Ishikawa (cell line): ENCODE measurements around the gene AAR2.

Source experiments
- CEBPB ChIP-seq: IDR thresholded peaks from 2 replicates; pipeline ENCODE4 v1.6.1; 2012
- CREB1 ChIP-seq: IDR thresholded peaks from 2 replicates; pipeline ENCODE4 v1.6.1; 2012; ENCODE audit warnings: low read depth
- EGR1 ChIP-seq: IDR thresholded peaks from 2 replicates; pipeline ENCODE4 v1.6.1; 2012
- EP300 ChIP-seq: IDR thresholded peaks from 2 replicates; pipeline ENCODE4 v1.6.1; 2012; ENCODE audit warnings: borderline replicate concordance
- FOXM1 ChIP-seq: IDR thresholded peaks from 2 replicates; pipeline ENCODE4 v1.6.1; 2012; ENCODE audit warnings: low read depth, borderline replicate concordance
- NFIC ChIP-seq: IDR thresholded peaks from 2 replicates; pipeline ENCODE4 v1.6.1; 2012
- RAD21 ChIP-seq: IDR thresholded peaks from 2 replicates; pipeline ENCODE4 v1.6.1; 2012; ENCODE audit warnings: low read depth
- REST ChIP-seq: IDR thresholded peaks from 2 replicates; pipeline ENCODE4 v1.6.1; 2012; ENCODE audit warnings: low read depth, mild to moderate bottlenecking
- TAF1 ChIP-seq: IDR thresholded peaks from 2 replicates; pipeline ENCODE4 v1.6.1; 2012; ENCODE audit warnings: low read depth, mild to moderate bottlenecking
- TCF12 ChIP-seq: IDR thresholded peaks from 2 replicates; pipeline ENCODE4 v1.6.1; 2012; ENCODE audit warnings: low read depth
- TEAD4 ChIP-seq: IDR thresholded peaks from 2 replicates; pipeline ENCODE4 v1.6.1; 2012
- YY1 ChIP-seq: IDR thresholded peaks from 2 replicates; pipeline ENCODE4 v1.6.1; 2012; ENCODE audit warnings: low read depth
- ZBTB7A ChIP-seq: IDR thresholded peaks from 2 replicates; pipeline ENCODE4 v1.6.1; 2012; ENCODE audit warnings: low read depth
- TF ChIP-seq, protein P1 (sequence below): IDR thresholded peaks from 2 replicates; pipeline ENCODE4 v1.6.1; 2012
- TF ChIP-seq, protein P2 (sequence below): IDR thresholded peaks from 2 replicates; pipeline ENCODE4 v1.6.1; 2012

The AAR2 gene

GRCh38 chr20:36238760-36239159 is 2.5 kb downstream of the AAR2 start:
- TF ChIP-seq NFIC = no peak
- no peak for TF ChIP-seq TAF1
- no peak for TF ChIP-seq CREB1
- no peak for TF ChIP-seq YY1
- no peak for TF ChIP-seq ZBTB7A
- no peak for TF ChIP-seq EGR1
- TF ChIP-seq EP300 = no peak
- no peak for TF ChIP-seq FOXM1
- TF ChIP-seq CEBPB = no peak
- TF ChIP-seq, protein P1, sequence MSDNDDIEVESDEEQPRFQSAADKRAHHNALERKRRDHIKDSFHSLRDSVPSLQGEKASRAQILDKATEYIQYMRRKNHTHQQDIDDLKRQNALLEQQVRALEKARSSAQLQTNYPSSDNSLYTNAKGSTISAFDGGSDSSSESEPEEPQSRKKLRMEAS = no peak
- no peak for TF ChIP-seq REST
- TF ChIP-seq TCF12 = no peak
- TF ChIP-seq RAD21 = no peak
- TF ChIP-seq, protein P2, sequence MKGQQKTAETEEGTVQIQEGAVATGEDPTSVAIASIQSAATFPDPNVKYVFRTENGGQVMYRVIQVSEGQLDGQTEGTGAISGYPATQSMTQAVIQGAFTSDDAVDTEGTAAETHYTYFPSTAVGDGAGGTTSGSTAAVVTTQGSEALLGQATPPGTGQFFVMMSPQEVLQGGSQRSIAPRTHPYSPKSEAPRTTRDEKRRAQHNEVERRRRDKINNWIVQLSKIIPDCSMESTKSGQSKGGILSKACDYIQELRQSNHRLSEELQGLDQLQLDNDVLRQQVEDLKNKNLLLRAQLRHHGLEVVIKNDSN = no peak
- TF ChIP-seq TEAD4 = no peak

- TF ChIP-seq TEAD4 (no peak), EP300 (no peak), TAF1 (no peak), RAD21 (no peak), TCF12 (no peak), EGR1 (no peak), NFIC (no peak), CREB1 (no peak), FOXM1 (no peak), REST (no peak), CEBPB (no peak), ZBTB7A (no peak), YY1 (no peak)
- TF ChIP-seq, protein P1 = no peak
- TF ChIP-seq, protein P2 = no peak
Measured at GRCh38 chr20:36240076-36240475, 3.8 kb downstream of the AAR2 start.

DNA sequence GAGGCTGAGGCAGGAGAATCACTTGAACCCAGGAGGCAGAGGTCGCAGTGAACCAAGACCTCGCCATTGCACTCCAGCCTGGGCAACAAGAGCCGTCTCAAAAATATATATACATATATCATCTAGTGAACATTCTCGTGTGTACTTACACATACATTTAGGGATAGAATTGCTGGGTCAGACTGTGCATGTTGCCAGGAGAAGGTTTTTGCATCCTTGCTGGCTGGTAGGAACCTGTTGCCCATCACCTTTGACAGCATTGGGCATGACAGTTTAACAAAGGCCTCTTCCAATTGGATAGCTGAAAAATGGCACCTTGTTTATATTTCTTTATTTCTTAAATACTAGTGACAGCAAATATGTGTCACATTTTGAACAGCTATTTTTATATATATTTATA is 5.4 kb downstream of the AAR2 start:
- no peak for TF ChIP-seq REST
- no peak for TF ChIP-seq EGR1
- TF ChIP-seq, protein P1 = no peak
- TF ChIP-seq TCF12 = no peak
- TF ChIP-seq, protein P2 = no peak
- no peak for TF ChIP-seq FOXM1
- TF ChIP-seq RAD21 = no peak
- TF ChIP-seq CREB1 = no peak
- TF ChIP-seq ZBTB7A = no peak
- TF ChIP-seq YY1 = no peak
- TF ChIP-seq EP300 = no peak
- no peak for TF ChIP-seq TEAD4
- TF ChIP-seq TAF1 = no peak
- no peak for TF ChIP-seq CEBPB
- no peak for TF ChIP-seq NFIC
